Mesenchymal stem cell (in vitro differentiated cells and primary cell): ENCODE measurements around the gene CEP85L.

Experiments used
- DNase-seq: peaks from one replicate; pipeline ENCODE4 v3.0.0-alpha.2; 2013
- H2AFZ ChIP-seq: one replicate; pipeline ENCODE4 v1.6.1; 2013; ENCODE audit warnings: low read depth, mild to moderate bottlenecking, control low read depth, inconsistent platforms, low read length, moderate library complexity
- H2AK5ac ChIP-seq: 2 replicates; pipeline ENCODE4 v1.6.1; 2013; ENCODE audit warnings: low read length, moderate library complexity, mild to moderate bottlenecking, inconsistent platforms; ENCODE audit not compliant: severe bottlenecking
- H2BK120ac ChIP-seq: one replicate; pipeline ENCODE4 v1.6.1; 2013; ENCODE audit warnings: low read depth, mild to moderate bottlenecking, inconsistent platforms, low read length, moderate library complexity
- H2BK12ac ChIP-seq, 2 experiments: one replicate each; pipeline ENCODE4 v1.6.1; 2013; ENCODE audit warnings: inconsistent platforms in 2 of 2, low read length in 2 of 2, mild to moderate bottlenecking in 2 of 2, moderate library complexity in 2 of 2, control low read depth in 1 of 2
- H2BK15ac ChIP-seq: one replicate; pipeline ENCODE4 v1.6.1; 2013; ENCODE audit warnings: mild to moderate bottlenecking, low read depth, inconsistent platforms; ENCODE audit not compliant: poor library complexity, severe bottlenecking
- H2BK5ac ChIP-seq: 2 replicates; pipeline ENCODE4 v1.6.1; 2013; ENCODE audit warnings: low read depth, mild to moderate bottlenecking, low read length, control low read depth, inconsistent platforms; ENCODE audit not compliant: poor library complexity, severe bottlenecking
- H3K14ac ChIP-seq, 2 experiments: one replicate each; pipeline ENCODE4 v1.6.1; 2013; ENCODE audit warnings: inconsistent platforms in 2 of 2, low read length in 2 of 2, control low read depth in 1 of 2, mild to moderate bottlenecking in 1 of 2, moderate library complexity in 1 of 2
- H3K18ac ChIP-seq, 2 experiments: one replicate each; pipeline ENCODE4 v1.6.1; 2013; ENCODE audit warnings: inconsistent platforms in 2 of 2, low read length in 2 of 2, control low read depth in 1 of 2, low read depth in 1 of 2, mild to moderate bottlenecking in 1 of 2
- H3K23ac ChIP-seq, 2 experiments: one replicate each; pipeline ENCODE4 v1.6.1; 2013; ENCODE audit warnings: inconsistent platforms in 2 of 2, low read length in 2 of 2, mild to moderate bottlenecking in 2 of 2, moderate library complexity in 2 of 2, control low read depth in 1 of 2
- H3K27ac ChIP-seq: 2 replicates; pipeline ENCODE4 v1.5.1; 2013; ENCODE audit warnings: mild to moderate bottlenecking, moderate library complexity, low read length, control low read depth, inconsistent platforms; ENCODE audit not compliant: poor library complexity, severe bottlenecking
- H3K27me3 ChIP-seq, 2 experiments: 2 replicates each; pipeline versions ENCODE4 v1.6.1 to v1.7.0; 2013; ENCODE audit warnings: low read length in 2 of 2, mild to moderate bottlenecking in 2 of 2, moderate library complexity in 2 of 2, control low read depth in 1 of 2, inconsistent platforms in 1 of 2; ENCODE audit not compliant: control insufficient read depth in 1 of 2, insufficient read depth in 1 of 2
- H3K36me3 ChIP-seq, 2 experiments: 2 replicates each; pipeline versions ENCODE4 v1.6.1 to v1.7.0; 2013; ENCODE audit warnings: low read length in 2 of 2, control low read depth in 1 of 2, inconsistent platforms in 1 of 2, low read depth in 1 of 2, mild to moderate bottlenecking in 1 of 2; ENCODE audit not compliant: insufficient read depth in 2 of 2, control insufficient read depth in 1 of 2
- H3K4ac ChIP-seq, 2 experiments: one replicate each; pipeline ENCODE4 v1.6.1; 2013; ENCODE audit warnings: inconsistent platforms in 2 of 2, low read length in 2 of 2, mild to moderate bottlenecking in 2 of 2, moderate library complexity in 2 of 2, control low read depth in 1 of 2, low read depth in 1 of 2
- H3K4me1 ChIP-seq: 2 replicates; pipeline ENCODE4 v1.6.1; 2013; ENCODE audit warnings: low read depth, low read length, control low read depth; ENCODE audit not compliant: control insufficient read depth, insufficient read depth
- H3K4me2 ChIP-seq: 2 replicates; pipeline ENCODE4 v1.6.1; 2013; ENCODE audit warnings: low read length, mild to moderate bottlenecking, inconsistent platforms; ENCODE audit not compliant: poor library complexity, severe bottlenecking
- H3K4me3 ChIP-seq, 2 experiments: 2 replicates each; pipeline versions ENCODE4 v1.5.1 to v1.7.0; 2013; ENCODE audit warnings: low read length in 2 of 2, mild to moderate bottlenecking in 2 of 2, control low read depth in 1 of 2, low read depth in 1 of 2; ENCODE audit not compliant: insufficient read depth in 1 of 2
- H3K79me1 ChIP-seq: replicated peaks from 2 replicates; pipeline ENCODE4 v1.6.1; 2013; ENCODE audit warnings: mild to moderate bottlenecking, control low read depth, low read length, inconsistent platforms; ENCODE audit not compliant: poor library complexity, severe bottlenecking
- H3K9ac ChIP-seq: 2 replicates; pipeline ENCODE4 v1.7.0; 2013; ENCODE audit warnings: mild to moderate bottlenecking, low read length, moderate library complexity
- H3K9me3 ChIP-seq: 2 replicates; pipeline ENCODE4 v1.7.0; 2013; ENCODE audit warnings: mild to moderate bottlenecking, low read length; ENCODE audit not compliant: control insufficient read depth
- H4K8ac ChIP-seq: one replicate; pipeline ENCODE4 v1.6.1; 2013; ENCODE audit warnings: inconsistent platforms, mild to moderate bottlenecking, low read length, moderate library complexity
- H4K91ac ChIP-seq: one replicate; pipeline ENCODE4 v1.6.1; 2013; ENCODE audit warnings: mild to moderate bottlenecking, low read length, inconsistent platforms
- WGBS: methylation state at CpG from one replicate; pipeline ENCODE4 v1.1.7; 2013; ENCODE audit warnings: mixed read lengths; 5-methylcytosine and 5-hydroxymethylcytosine counted together

Gene CEP85L

DNA sequence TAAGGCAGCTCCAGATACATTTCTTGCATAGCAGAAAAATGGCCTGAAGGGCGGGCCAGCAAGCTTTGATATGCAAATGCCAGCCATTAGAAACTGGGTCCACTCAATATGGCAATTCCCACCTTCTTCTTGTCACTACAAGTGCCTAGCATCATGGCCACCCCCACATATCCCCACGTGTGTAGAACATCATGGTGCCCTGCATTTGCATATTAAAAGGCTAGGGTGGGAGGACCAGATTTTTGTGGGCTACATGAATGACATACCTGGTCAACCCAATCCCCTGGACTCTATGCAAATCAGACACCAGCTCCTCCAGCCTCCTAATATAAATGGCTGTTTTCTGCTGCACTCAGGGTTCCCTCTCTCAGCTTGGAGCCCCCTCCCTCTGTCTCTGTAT lies 71.6 kb downstream of the CEP85L start:
- Histone ChIP-seq H2AFZ (no peak overlapping the region), H3K27me3 (no peaks in the 10 kb centered on the region), H3K14ac (no peak overlapping the region), H4K8ac (no peak overlapping the region), H2BK12ac (no peak overlapping the region), H3K27ac (no peak overlapping the region), H3K79me1 (peaks cover 61% of the 10 kb centered on the region), H3K36me3 (peaks cover 1 to 6% of the 10 kb centered on the region in 2 experiments), H3K4me2 (no peak overlapping the region), H2AK5ac (no peak overlapping the region), H3K4ac (no peak overlapping the region), H3K23ac (no peak overlapping the region), H4K91ac (no peak overlapping the region), H2BK5ac (no peak overlapping the region), H3K9ac (no peak overlapping the region), H3K4me3 (no peak overlapping the region), H3K4me1 (peaks cover 1% of the 10 kb centered on the region), H2BK120ac (no peak overlapping the region), H2BK15ac (no peak overlapping the region), H3K9me3 (peaks cover 25% of the 10 kb centered on the region), H3K18ac (no peak overlapping the region)
- 71% methylated on average over 2 of the region's 2 CpGs for WGBS
- DNase-seq, result no peak

DNA sequence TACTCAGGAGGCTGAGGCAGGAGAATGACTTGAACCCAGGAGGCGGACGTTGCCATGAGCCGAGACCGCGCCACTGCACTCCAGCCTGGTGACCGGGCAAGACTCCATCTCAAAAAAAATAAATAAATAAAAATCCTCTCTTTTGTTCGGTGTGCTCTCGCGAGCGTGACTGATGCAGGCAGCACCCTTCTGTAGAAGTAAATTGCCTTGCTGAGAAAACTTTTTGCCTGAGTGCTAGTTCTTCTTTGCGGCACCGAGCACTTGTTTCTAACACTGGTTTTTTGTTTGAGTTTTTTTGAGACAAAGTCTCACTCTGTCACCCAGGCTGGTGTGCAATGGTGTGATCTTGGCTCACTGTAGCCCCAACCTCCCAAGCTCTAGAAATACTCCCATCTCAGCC lies 72.8 kb downstream of the CEP85L start:
- no peak overlapping the region for H2BK12ac ChIP-seq
- no peak overlapping the region for H3K4me3 ChIP-seq
- peaks cover 1% of the 10 kb centered on the region for H3K4me1 ChIP-seq
- H3K9me3 ChIP-seq, result peaks cover 36% of the 10 kb centered on the region
- H3K9ac ChIP-seq, result no peak overlapping the region
- DNase-seq, result no peak
- H2AFZ ChIP-seq, result no peak overlapping the region
- 98% methylated on average over 10 of the region's 12 CpGs for WGBS
- H3K4ac ChIP-seq, result no peak overlapping the region
- H3K23ac ChIP-seq, result no peak overlapping the region
- H2BK15ac ChIP-seq, result no peak overlapping the region
- H2BK5ac ChIP-seq, result no peak overlapping the region
- no peak overlapping the region for H2AK5ac ChIP-seq
- no peak overlapping the region for H3K27ac ChIP-seq
- H3K27me3 ChIP-seq, result no peaks in the 10 kb centered on the region
- H3K18ac ChIP-seq, result no peak overlapping the region
- H2BK120ac ChIP-seq, result no peak overlapping the region
- no peak overlapping the region for H4K8ac ChIP-seq
- no peak overlapping the region for H4K91ac ChIP-seq
- no peak overlapping the region for H3K4me2 ChIP-seq
- H3K14ac ChIP-seq, result no peak overlapping the region
- H3K79me1 ChIP-seq, result peaks cover 61% of the 10 kb centered on the region
- H3K36me3 ChIP-seq, result peaks cover 9 to 17% of the 10 kb centered on the region in 2 experiments

- Histone ChIP-seq H3K27me3 (no peaks in the 10 kb centered on the region), H4K8ac (no peak overlapping the region), H2BK5ac (no peak overlapping the region), H4K91ac (no peak overlapping the region), H2BK120ac (no peak overlapping the region), H3K18ac (no peak overlapping the region), H3K9me3 (peaks cover 42% of the 10 kb centered on the region), H2BK12ac (no peak overlapping the region), H3K4me1 (peaks cover 1% of the 10 kb centered on the region), H3K14ac (no peak overlapping the region), H2AK5ac (no peak overlapping the region), H3K36me3 (peaks cover 9 to 18% of the 10 kb centered on the region in 2 experiments), H3K4ac (no peak overlapping the region), H3K4me2 (no peak overlapping the region), H3K9ac (no peak overlapping the region), H3K27ac (no peak overlapping the region), H2BK15ac (no peak overlapping the region), H3K23ac (no peak overlapping the region), H3K79me1 (peaks cover 58% of the 10 kb centered on the region), H2AFZ (no peak overlapping the region), H3K4me3 (no peak overlapping the region)
- DNase-seq, result no peak
- WGBS, result 70% methylated on average over 2 of the region's 4 CpGs
These were observed 73.4 kb downstream of the CEP85L start for GRCh38 chr6:118577972-118578371.

GRCh38 chr6:118574051-118574865 lies 77.1 kb downstream of the CEP85L start:
- Histone ChIP-seq H3K4me2 (no peak overlapping the region), H4K8ac (no peak overlapping the region), H3K9me3 (peaks cover 42% of the 10 kb centered on the region), H2BK120ac (peak overlapping the region; percentile 19), H3K36me3 (peaks cover 9 to 18% of the 10 kb centered on the region in 2 experiments), H3K4ac (peak overlapping the region in 1 of 2 experiments; percentile 75), H2BK15ac (no peak overlapping the region), H3K9ac (peak overlapping the region; percentile 10), H3K14ac (no peak overlapping the region), H2AK5ac (peak overlapping the region; percentile 28), H3K79me1 (peaks cover 41% of the 10 kb centered on the region), H3K4me1 (no peaks in the 10 kb centered on the region), H3K18ac (peak overlapping the region; percentile 72 to 89), H2BK5ac (no peak overlapping the region), H4K91ac (peak overlapping the region; percentile 34), H3K27ac (peak overlapping the region; percentile 16), H2AFZ (no peak overlapping the region), H3K27me3 (no peaks in the 10 kb centered on the region), H3K4me3 (peak overlapping the region in 1 of 2 experiments; percentile 48), H3K23ac (no peak overlapping the region), H2BK12ac (peak overlapping the region; percentile 21 to 77)
- WGBS, result 97% methylated on average over 13 of the region's 13 CpGs
- DNase-seq, result peak; percentile 78
